ENCODE results near the gene LRRC43. TPM values are rescaled to one million over a fixed set of nuclear protein-coding genes. Genes with fewer than 3 reads are reported as not detected.

Gene LRRC43
- total RNA-seq, 4 donors from 2014 or later = 0.64 TPM; not detected in 3

GRCh38 chr12:122228092-122228491 is 45.2 kb downstream of the LRRC43 start:
- peaks cover 9 to 27% (median 20%) of the 10 kb centered on the region in 4 donors for H3K4me1 ChIP-seq
- H3K27ac ChIP-seq = no peak overlapping the region
- intact Hi-C loops (cut with DNase I; ENCODE audit: low total_unique reads) (no loop called here), in situ Hi-C loops (cut with MboI; ENCODE audit: low pct_ligation_motif_present in 1 of 4, low pct_unique_long_range_greater_than_20kb in 1 of 4, low sequenced_read_pairs in 3 of 4) (no loop called here)
- DNase-seq = no peak
- 85 to 90% methylated on average over 4 to 5 of the region's 5 CpGs for WGBS, 2 donors (ENCODE audit: low coverage in 1 of 2)
- no peaks in the 10 kb centered on the region for H3K9me3 ChIP-seq
- peaks cover 0 to 26% (median 9%) of the 10 kb centered on the region in 4 donors for H3K36me3 ChIP-seq
- H3K27me3 ChIP-seq = no peaks in the 10 kb centered on the region
- H3K4me3 ChIP-seq = no peak overlapping the region
- no peak for TF ChIP-seq EP300 (IDR thresholded peaks at IDR 0.05; ENCODE audit: low read depth)
- no peak for TF ChIP-seq POLR2AphosphoS5 (IDR thresholded peaks at IDR 0.05)
- TF ChIP-seq POLR2A (IDR thresholded peaks at IDR 0.05) = no peak
- TF ChIP-seq CTCF (IDR thresholded peaks at IDR 0.05) = no peak

DNA sequence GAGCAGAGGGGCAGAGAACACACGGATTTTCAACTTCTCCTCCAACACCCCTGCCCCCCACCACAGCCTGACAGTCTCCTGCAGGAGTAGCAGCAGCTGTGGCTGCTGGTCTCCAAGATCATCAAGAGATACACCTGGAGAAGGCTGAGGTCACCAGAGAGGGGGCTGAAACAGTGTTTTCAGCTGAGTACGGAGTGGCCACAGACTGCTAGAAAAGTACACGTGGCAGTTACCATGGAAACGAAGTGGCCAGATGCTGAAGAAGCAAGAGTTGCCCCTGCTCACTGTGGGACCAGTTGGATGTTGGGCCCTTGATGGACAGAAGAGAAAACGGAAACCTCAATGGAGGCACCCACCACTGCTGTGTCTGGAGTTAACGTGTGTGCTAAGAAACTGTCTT is 47.9 kb downstream of the LRRC43 start:
- TF ChIP-seq POLR2AphosphoS5 (IDR thresholded peaks at IDR 0.05) (no peak), CTCF (IDR thresholded peaks at IDR 0.05) (no peak)
- intact Hi-C loops (cut with DNase I; ENCODE audit: low total_unique reads) = loop anchor here (1.0 kb wide), 1 partner anchor 18 kb away; no protein-coding TSS in a partner anchor
- WGBS, 2 donors (ENCODE audit: low coverage in 1 of 2) = 87% methylated on average over 6 of the region's 6 CpGs; no CpG with 5 or more reads in 1 of the 2 donors
- H3K36me3 ChIP-seq = peaks cover 0 to 44% (median 20%) of the 10 kb centered on the region in 4 donors
- H3K27ac ChIP-seq = no peak overlapping the region
- no peaks in the 10 kb centered on the region for H3K27me3 ChIP-seq
- H3K4me1 ChIP-seq = peaks cover 5 to 8% (median 7%) of the 10 kb centered on the region in 4 donors
- DNase-seq = no peak
- H3K9me3 ChIP-seq = no peaks in the 10 kb centered on the region
- in situ Hi-C loops (cut with MboI; ENCODE audit: low pct_ligation_motif_present in 1 of 4, low pct_unique_long_range_greater_than_20kb in 1 of 4, low sequenced_read_pairs in 3 of 4) = no loop called here
- H3K4me3 ChIP-seq = no peak overlapping the region

DNA sequence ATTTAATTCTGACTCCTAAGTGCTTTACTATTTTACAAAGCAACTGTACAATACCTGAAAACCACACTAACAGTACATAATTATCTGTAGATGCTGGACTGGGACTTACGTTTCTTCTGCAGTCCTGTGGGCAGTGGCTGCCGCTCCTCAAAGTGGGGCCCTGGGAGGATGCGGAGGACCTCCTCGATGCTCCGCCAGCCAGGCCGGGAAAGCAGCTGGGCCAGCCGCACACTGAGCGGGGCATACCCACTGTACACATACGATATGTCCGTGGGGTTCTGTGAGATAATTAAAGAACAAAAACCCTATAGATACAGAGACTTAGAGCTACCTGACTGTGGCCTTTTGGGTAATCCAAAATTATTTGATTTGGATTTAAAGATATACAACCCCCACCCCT is 49.8 kb downstream of the LRRC43 start:
- WGBS, 2 donors (ENCODE audit: low coverage in 1 of 2) = 92 to 94% methylated on average over 5 to 10 of the region's 10 CpGs
- peaks cover 0 to 44% (median 21%) of the 10 kb centered on the region in 4 donors for H3K36me3 ChIP-seq
- intact Hi-C loops (cut with DNase I; ENCODE audit: low total_unique reads) = no loop called here

DNA sequence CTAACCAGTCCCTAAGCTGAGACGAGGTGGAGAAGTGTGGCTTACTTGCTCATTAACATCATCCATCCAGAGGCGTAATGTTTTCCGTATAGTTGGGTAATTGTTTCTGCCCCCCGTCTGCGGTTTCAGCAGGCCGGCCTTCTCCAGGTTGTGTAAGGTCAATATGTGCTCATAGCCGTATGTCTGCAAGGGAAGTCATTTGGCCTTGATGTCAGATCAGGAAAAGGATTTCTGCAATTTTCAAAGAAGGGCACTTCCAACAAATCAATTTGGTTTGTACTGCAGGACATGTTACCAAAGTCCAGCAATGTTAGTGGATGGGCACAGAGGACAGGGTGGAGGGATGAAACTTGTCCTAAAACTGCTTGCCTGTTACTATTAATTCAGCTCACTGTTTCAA is 52.8 kb downstream of the LRRC43 start:
- WGBS, 2 donors (ENCODE audit: low coverage in 1 of 2) = 87 to 99% methylated on average over 3 to 7 of the region's 7 CpGs
- H3K4me1 ChIP-seq = no peaks in the 10 kb centered on the region
- no peak overlapping the region for H3K27ac ChIP-seq
- TF ChIP-seq POLR2AphosphoS5 (IDR thresholded peaks at IDR 0.05) = no peak
- TF ChIP-seq CTCF (IDR thresholded peaks at IDR 0.05) = no peak
- no peak for TF ChIP-seq POLR2A (IDR thresholded peaks at IDR 0.05)
- no peak for TF ChIP-seq EP300 (IDR thresholded peaks at IDR 0.05; ENCODE audit: low read depth)
- no peaks in the 10 kb centered on the region for H3K27me3 ChIP-seq
- in situ Hi-C loops (cut with MboI; ENCODE audit: low pct_ligation_motif_present in 1 of 4, low pct_unique_long_range_greater_than_20kb in 1 of 4, low sequenced_read_pairs in 3 of 4) (no loop called here), intact Hi-C loops (cut with DNase I; ENCODE audit: low total_unique reads) (no loop called here)
- H3K4me3 ChIP-seq = no peak overlapping the region
- H3K9me3 ChIP-seq = no peaks in the 10 kb centered on the region
- no peak for DNase-seq
- H3K36me3 ChIP-seq = peaks cover 0 to 51% (median 20%) of the 10 kb centered on the region in 4 donors

More for the DNA sequence above, 49.8 kb downstream of the LRRC43 start:
- Histone ChIP-seq H3K4me3 (no peak overlapping the region), H3K4me1 (no peaks in the 10 kb centered on the region), H3K9me3 (no peaks in the 10 kb centered on the region), H3K27me3 (no peaks in the 10 kb centered on the region), H3K27ac (no peak overlapping the region)
- in situ Hi-C loops (cut with MboI; ENCODE audit: low pct_ligation_motif_present in 1 of 4, low pct_unique_long_range_greater_than_20kb in 1 of 4, low sequenced_read_pairs in 3 of 4) = no loop called here
- no peak for TF ChIP-seq POLR2A (IDR thresholded peaks at IDR 0.05)
- no peak for TF ChIP-seq CTCF (IDR thresholded peaks at IDR 0.05)
- TF ChIP-seq EP300 (IDR thresholded peaks at IDR 0.05; ENCODE audit: low read depth) = no peak
- no peak for TF ChIP-seq POLR2AphosphoS5 (IDR thresholded peaks at IDR 0.05)
- no peak for DNase-seq
